Endometrium (tissue), 2 donors: ENCODE measurements around the gene INHBE.
"Not testable (repeated sequence)": the region's sequence is repeated elsewhere in the genome, so short reads cannot be mapped to it uniquely, and the experiment has no call there.

Source experiments
- FAIRE-seq: peaks from 2 replicates; lab custom pipeline; 2012; peaks lifted over from hg19 to GRCh38; lab: Jason Lieb, UNC
- donor health status: control.
- donor health status: control.

Gene INHBE

GRCh38 chr12:57441846-57442427, 13.2 kb upstream of the INHBE start:
- no peak for FAIRE-seq

- FAIRE-seq = not testable (repeated sequence)
These were observed 10.8 kb upstream of the INHBE start for GRCh38 chr12:57444337-57444736.

GRCh38 chr12:57444744-57445143, 10.4 kb upstream of the INHBE start:
- no peak for FAIRE-seq

- no peak for FAIRE-seq
These were observed 8.7 kb upstream of the INHBE start for GRCh38 chr12:57446292-57446960.

GRCh38 chr12:57448669-57449068, 6.4 kb upstream of the INHBE start:
- FAIRE-seq = no peak

- FAIRE-seq = no peak
These were observed 5.7 kb upstream of the INHBE start for GRCh38 chr12:57449375-57449774.

- no peak for FAIRE-seq
These were observed 5.0 kb upstream of the INHBE start for GRCh38 chr12:57450057-57450456.

GRCh38 chr12:57451233-57451778, 3.8 kb upstream of the INHBE start:
- FAIRE-seq = no peak

GRCh38 chr12:57452181-57452936, 2.7 kb upstream of the INHBE start:
- FAIRE-seq = no peak

GRCh38 chr12:57452937-57453509, 2.1 kb upstream of the INHBE start:
- FAIRE-seq = no peak

- FAIRE-seq = no peak
These were observed 918 bp upstream of the INHBE start for GRCh38 chr12:57454213-57454565.

- no peak for FAIRE-seq
These were observed 452 bp downstream of the INHBE start for GRCh38 chr12:57455374-57456144.

- FAIRE-seq = no peak
These were observed 1.1 kb downstream of the INHBE start for GRCh38 chr12:57456145-57456700.

- no peak for FAIRE-seq
These were observed 1.8 kb downstream of the INHBE start for GRCh38 chr12:57456737-57457490.

- no peak for FAIRE-seq
These were observed 3.6 kb downstream of the INHBE start for GRCh38 chr12:57458665-57459054.

GRCh38 chr12:57459055-57459749, 4.1 kb downstream of the INHBE start:
- FAIRE-seq = no peak

GRCh38 chr12:57459750-57460467, 4.8 kb downstream of the INHBE start, which contains the start of gene GLI1:
GLI1 (plus strand) TSS chr12:57459785; CDS start chr12:57463692, 3,907 bp downstream.
- no peak for FAIRE-seq

GRCh38 chr12:57460468-57460784, 5.3 kb downstream of the INHBE start:
- no peak for FAIRE-seq

- FAIRE-seq = no peak
These were observed 5.8 kb downstream of the INHBE start for GRCh38 chr12:57460841-57461275.
